GM18907 (cell line): ENCODE measurements around the gene FBXO31.

ENCODE experiments used
- ATAC-seq: cut with Tn5 transposase; IDR thresholded peaks from one replicate; pipeline ENCODE4 v1.9.1; 2021; ENCODE audit warnings: mild to moderate bottlenecking, moderate library complexity; ENCODE audit not compliant: unreplicated experiment

FBXO31 gene, protein sequence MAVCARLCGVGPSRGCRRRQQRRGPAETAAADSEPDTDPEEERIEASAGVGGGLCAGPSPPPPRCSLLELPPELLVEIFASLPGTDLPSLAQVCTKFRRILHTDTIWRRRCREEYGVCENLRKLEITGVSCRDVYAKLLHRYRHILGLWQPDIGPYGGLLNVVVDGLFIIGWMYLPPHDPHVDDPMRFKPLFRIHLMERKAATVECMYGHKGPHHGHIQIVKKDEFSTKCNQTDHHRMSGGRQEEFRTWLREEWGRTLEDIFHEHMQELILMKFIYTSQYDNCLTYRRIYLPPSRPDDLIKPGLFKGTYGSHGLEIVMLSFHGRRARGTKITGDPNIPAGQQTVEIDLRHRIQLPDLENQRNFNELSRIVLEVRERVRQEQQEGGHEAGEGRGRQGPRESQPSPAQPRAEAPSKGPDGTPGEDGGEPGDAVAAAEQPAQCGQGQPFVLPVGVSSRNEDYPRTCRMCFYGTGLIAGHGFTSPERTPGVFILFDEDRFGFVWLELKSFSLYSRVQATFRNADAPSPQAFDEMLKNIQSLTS

DNA sequence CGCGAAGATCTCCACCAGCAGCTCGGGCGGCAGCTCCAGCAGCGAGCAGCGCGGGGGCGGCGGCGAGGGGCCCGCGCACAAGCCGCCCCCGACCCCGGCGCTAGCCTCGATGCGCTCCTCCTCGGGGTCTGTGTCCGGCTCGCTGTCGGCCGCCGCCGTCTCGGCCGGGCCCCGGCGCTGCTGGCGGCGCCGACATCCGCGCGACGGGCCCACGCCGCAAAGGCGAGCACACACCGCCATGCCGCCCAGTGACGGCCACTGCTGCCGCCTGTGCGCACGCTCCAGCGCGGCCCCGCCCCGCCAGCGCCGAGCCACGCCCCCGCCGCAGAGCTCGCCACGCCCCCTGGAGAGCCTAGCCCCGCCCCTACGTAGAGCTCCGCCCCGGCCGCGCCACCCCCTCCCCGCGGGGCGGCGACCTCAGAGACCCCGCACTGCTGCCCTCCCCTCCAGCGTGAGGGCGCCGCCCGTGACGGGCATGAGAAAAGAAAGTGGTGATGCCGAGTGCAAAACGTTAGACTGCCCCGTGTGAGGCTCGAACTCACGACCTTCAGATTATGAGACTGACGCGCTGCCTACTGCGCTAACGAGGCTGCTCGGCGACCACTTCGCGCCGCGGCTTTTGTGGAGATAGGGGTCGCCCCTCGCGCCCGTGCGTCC lies at the start of gene FBXO31:
TSS of gene FBXO31 (minus strand) at position 272 of the 657 bp plus-strand sequence. CDS start at position 240, 32 bp downstream.
- peak; percentile 51 for ATAC-seq

- no peak for ATAC-seq
Measured at GRCh38 chr16:87432330-87432915, 48.8 kb upstream of the FBXO31 start.

DNA sequence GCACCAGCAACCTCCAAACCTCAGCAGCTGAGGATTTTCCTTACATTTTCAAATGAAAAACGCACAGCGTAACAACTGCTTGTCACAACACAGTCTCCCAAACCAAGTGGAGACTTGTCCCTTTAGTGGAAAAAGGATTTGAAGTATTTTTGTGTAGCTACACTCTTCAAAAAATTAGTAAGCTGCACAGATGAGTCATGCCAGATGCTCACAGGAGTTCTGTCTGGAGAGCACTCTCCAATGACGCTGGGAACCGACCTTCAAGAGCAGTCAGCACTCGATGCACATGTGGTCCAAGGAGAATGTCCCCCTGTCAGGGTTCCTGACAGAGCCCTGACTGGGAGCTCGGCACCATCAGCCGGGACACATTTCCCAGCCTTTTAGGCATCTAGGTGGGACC lies 48.4 kb upstream of the FBXO31 start:
- no peak for ATAC-seq

DNA sequence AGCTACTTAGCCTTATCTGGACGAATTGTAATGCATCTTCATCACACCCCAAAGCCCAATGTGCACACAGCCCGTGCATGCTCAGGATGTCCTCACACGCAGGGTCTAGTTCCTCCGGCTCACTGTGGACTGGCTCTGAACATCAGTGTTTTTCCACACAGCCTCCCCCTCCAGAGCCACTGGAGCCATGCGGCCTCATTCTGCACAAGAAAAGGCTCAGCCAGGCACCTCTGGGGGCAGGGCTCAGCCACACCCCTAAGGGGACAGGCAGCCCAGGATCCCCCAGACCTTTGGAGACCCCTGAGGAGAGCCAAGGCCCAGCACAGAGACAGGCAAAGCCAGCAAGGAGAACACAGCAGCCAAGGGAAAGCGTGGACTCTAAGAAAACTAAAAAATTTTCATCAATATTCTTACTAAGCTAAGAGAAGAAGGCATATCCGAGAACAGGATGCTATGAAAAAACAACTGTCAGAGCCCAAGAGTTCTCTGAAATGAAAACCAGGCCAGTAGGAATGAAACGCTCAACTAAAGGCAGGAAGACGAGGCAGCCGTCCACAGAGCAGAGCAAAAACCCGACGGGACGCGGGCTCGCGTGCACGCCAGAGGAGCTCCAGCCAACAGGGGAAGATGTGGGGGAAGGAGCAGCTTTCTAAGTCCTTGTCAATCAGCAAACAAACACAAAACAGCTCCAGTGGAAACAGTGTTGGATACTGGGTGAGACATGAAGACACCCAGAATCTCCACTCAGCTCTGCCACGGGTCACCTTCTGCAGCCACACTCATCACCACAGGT lies 43.0 kb upstream of the FBXO31 start:
- no peak for ATAC-seq

DNA sequence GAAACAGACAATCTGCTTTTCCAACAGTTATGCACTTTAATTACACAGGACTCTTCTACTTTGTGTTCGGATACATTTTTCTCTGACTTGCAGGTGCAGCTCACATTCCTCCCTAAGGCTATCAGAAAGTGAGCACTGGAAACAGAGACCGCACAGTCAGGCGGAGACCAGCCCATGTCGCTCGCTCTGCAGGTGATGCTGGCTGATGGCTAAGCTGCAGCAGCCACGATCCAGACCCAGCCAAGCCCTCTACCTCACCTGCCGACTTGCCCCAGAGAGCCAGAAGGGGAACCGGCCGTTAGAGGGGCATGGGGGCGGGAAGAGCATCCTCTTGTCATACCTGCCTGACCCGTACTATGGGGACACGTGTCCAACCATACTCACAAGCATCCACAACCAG lies 42.4 kb upstream of the FBXO31 start:
- ATAC-seq = no peak

- no peak for ATAC-seq
Measured at GRCh38 chr16:87424266-87424665, 40.7 kb upstream of the FBXO31 start.

DNA sequence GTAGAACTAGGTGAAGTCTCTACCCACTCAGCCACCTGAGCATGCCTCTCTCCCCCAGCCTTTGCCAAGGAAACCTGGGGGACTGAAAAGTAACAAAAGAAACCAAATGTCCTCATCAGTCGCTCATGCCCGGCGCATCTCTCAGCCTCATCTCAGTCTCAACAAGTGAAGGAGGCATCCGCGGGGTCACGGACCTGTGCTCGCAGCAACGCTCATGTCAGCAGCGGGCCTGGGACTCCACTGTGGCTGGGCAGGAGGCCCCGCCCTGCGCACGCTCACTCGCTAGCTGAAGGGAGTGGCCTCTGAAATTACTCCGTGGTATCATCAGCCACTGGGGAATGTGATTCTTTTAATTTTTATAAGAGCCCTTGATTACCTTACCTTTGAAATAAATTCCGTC lies 39.9 kb upstream of the FBXO31 start:
- no peak for ATAC-seq

- ATAC-seq = no peak
Measured at GRCh38 chr16:87422106-87422505, 38.5 kb upstream of the FBXO31 start.

DNA sequence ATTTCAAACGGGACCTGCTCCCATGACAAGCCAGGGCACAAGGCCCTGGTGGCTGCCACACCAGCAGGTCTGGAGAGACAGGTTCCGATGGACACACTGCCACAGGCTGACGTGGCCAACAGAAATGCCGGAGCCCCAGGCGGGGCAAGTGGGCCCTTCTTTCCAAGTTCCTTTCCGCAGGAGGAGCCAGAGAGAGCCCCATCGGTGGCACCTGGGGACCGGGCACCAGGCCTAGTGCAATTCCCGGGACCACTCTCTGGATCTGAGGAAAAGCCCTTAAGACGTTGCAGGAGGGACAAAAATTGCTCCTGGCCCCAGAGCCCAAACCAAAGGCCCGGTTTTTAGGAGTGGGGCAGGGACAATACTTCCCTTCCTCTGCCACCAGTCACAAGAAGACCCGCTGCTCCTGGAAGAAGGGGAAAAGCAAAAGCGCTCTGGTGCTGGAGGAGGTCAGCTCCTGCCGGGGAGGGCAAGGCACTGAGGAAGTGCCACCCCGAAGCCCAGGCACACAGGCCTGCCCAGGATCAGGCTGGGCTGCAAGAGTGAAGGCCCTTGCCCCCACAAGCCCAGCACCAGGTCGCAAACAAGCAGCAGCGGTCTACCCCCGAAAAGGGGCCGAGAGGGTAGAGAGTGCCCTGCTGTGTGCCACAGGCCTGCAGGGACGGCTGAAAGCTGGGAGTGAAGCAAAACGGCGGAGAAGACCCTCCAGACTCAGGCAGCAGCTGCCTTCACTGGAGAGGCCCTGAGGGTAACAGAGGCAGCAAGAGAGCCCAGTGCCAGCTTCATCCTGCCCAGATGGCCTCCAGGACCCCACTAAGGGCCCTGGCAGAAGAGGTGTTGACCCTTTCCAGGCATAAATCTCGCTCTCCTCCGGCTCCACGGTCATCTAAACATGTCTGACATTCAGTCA lies 37.7 kb upstream of the FBXO31 start:
- ATAC-seq = no peak

GRCh38 chr16:87420026-87421002 lies 36.7 kb upstream of the FBXO31 start:
- no peak for ATAC-seq

DNA sequence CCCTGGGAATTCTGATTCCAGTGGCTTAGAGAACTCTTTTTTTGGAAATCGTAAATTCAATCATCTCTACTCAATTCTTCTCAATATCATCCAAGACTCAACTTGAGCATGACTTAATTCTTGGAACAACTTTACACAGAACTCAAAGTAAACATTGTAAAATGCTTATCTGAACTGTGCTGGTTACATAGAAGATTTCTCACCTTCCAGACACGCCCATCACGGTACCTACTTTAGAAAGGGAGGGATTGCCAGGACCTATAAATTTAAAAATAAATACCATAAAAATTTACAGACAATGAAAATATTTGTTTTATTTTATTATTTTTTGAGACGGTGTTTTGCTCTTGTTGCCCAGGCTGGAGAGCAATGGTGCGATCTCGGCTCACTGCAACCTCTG lies 35.1 kb upstream of the FBXO31 start:
- ATAC-seq = no peak

- no peak for ATAC-seq
Measured at GRCh38 chr16:87418216-87418615, 34.6 kb upstream of the FBXO31 start.

GRCh38 chr16:87417528-87417910 lies 33.9 kb upstream of the FBXO31 start:
- ATAC-seq = no peak

GRCh38 chr16:87416826-87417527 lies 33.4 kb upstream of the FBXO31 start:
- ATAC-seq = no peak

GRCh38 chr16:87415441-87415840 lies 31.9 kb upstream of the FBXO31 start:
- no peak for ATAC-seq

DNA sequence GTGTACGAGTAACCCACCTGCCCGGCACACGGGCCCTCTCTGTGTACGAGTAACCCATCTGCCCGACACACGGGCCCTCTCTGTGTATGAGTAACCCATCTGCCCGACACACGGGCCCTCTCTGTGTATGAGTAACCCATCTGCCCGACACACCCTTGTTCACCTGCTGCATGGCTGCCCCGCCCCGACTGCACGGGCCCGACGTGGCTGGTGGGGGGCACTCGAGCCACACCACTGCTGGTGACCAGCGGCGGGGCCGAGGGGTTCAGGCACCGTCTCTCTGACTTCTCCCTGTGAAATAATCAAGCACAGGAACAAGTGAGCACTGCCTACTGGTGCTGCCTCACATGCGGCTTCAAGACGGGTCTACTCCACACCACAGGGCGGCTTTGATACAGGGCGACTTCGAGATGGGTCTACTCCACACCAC lies 30.7 kb upstream of the FBXO31 start:
- ATAC-seq = no peak

DNA sequence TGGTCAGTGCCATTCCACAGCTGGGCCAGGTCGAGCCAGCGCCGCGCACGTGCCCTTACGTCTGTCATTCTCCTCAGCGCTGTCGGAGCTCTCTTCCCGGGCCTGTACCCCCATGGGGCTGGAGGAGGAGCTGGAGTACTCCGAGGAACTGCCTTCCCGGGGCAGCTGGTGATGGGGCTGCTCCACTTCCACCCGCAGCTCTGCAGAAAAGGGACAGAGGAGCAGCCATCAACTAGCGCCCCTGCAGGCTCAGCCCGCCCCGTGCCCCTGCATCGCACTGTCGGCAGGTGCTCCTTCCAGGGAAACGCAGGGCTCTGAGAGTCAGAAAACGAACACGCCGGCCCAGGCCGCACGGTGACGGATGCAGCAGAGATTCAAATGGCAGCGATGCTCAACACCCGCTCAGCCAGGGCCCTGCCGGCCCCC lies 29.4 kb upstream of the FBXO31 start:
- ATAC-seq = no peak

- no peak for ATAC-seq
Measured at GRCh38 chr16:87412371-87412995, 28.9 kb upstream of the FBXO31 start.
